Measurements from ENCODE around the gene VCAN.

Gene VCAN

DNA sequence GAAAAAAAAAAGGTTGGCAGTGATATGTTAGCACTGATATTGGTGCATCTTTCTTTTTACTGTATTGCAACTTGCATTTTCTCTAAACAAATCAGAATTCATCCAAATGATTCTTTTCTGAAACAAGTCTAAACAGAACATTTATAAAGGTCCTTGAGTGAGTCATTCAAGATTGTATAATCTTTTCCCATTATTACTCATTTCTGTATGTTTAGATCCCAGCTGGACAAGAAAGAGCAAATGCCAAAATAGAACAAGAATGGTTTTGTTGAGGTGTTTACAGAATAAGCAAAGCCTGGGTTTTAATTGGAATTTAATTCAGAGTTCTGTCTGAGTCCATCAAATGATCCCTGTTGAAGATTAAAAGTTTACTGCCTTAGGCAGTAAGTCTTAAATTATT is 112.3 kb downstream of the VCAN start:
- DNase-seq (ENCODE audit: low read depth) = peak; percentile 85
- H3K4me3 ChIP-seq (ENCODE audit: low read length) = no peak overlapping the region

DNA sequence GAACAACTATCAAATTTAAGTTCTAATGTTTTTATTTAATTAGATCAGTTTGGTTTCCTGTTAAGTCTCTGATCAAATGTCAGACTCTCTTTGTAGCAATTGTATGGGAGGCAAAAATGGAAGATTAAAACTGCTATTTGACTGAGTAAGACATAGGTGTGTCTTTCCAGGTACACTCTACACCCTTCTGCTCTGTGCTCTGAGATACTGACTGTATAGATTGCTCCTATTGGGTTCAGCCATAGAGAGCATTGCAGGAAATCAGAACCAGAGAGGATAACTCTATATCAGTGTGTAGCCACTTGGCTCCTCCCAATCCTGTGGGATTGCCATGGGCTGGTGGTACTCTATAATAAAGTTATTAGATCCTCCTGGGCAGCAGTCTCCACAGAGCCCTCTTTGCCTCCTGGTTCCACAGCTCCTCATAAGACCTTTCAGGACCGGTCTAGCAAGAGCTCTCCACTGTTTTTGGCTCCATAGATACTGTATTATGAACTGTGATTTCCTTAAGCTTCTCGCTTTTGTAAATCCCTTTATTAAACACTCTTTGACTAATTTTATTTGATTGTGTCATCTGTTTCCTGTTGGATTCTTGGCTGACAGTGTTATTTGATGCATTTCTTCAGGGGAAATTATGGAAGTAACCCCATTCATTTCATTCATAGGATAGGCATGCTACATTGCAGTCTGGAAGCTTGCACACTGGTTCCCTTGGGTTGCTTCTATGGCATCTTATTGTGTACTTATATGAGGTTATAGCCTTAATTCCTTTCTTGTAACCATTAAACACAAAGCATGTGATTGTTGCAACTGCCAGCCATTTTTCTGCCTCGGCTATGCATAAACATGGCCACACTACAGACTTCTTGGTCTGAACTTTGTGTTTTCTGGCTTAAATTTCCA is 115.6 kb downstream of the VCAN start:
- H3K4me3 ChIP-seq (ENCODE audit: low read length) = no peak overlapping the region
- TF ChIP-seq, protein P1, sequence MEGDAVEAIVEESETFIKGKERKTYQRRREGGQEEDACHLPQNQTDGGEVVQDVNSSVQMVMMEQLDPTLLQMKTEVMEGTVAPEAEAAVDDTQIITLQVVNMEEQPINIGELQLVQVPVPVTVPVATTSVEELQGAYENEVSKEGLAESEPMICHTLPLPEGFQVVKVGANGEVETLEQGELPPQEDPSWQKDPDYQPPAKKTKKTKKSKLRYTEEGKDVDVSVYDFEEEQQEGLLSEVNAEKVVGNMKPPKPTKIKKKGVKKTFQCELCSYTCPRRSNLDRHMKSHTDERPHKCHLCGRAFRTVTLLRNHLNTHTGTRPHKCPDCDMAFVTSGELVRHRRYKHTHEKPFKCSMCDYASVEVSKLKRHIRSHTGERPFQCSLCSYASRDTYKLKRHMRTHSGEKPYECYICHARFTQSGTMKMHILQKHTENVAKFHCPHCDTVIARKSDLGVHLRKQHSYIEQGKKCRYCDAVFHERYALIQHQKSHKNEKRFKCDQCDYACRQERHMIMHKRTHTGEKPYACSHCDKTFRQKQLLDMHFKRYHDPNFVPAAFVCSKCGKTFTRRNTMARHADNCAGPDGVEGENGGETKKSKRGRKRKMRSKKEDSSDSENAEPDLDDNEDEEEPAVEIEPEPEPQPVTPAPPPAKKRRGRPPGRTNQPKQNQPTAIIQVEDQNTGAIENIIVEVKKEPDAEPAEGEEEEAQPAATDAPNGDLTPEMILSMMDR (IDR thresholded peaks at IDR 0.05; ENCODE audit: insufficient read depth, low read depth, low read length, missing control alignments) = no peak
- peak; percentile 24 for DNase-seq (ENCODE audit: low read depth)

More for the DNA sequence above, 112.3 kb downstream of the VCAN start:
- TF ChIP-seq, protein P1 (IDR thresholded peaks at IDR 0.05; ENCODE audit: insufficient read depth, low read depth, low read length, missing control alignments) = no peak

DNA sequence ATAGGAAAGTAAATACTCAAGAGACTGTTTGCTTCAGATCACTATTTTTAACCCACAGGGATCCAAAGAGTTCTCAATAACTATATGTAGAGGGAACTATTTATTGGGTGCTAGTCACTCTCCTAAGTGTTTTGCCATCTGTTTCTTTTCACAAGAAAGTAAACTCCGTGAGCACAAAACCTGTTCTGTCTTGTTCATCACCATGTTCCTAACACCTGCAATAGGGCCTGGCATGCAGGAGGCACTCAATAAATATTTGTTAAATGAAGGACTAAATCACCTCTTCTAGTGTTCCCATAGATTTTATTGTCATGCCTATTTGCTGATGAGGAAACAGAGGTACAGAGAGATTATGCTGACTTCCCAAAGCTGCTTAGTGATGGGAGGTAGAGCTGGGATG is 118.2 kb downstream of the VCAN start:
- no peak overlapping the region for H3K4me3 ChIP-seq (ENCODE audit: low read length)
- TF ChIP-seq, protein P1 (IDR thresholded peaks at IDR 0.05; ENCODE audit: insufficient read depth, low read depth, low read length, missing control alignments) = no peak
- DNase-seq (ENCODE audit: low read depth) = peak; percentile 69

DNA sequence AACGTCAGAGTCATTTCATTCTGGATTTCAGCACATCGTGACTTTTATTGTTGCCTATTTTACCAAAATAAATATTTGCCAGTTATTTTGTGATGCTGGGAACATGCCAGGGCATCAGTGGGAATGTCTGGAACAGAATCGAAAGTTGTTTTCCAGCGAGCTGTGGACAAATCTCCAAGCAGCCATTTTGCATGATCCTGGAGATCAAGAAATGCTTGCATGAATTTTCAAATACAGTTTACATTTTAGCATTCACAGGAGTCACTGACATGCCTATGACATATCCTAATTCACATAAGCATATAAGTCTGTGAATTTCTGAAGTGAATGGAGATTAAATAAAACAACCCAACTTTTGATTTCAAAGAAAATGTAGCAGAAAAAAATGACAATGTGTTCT is 119.4 kb downstream of the VCAN start:
- TF ChIP-seq, protein P1 (IDR thresholded peaks at IDR 0.05; ENCODE audit: insufficient read depth, low read depth, low read length, missing control alignments) = no peak
- H3K4me3 ChIP-seq (ENCODE audit: low read length) = no peak overlapping the region
- DNase-seq (ENCODE audit: low read depth) = no peak

DNA sequence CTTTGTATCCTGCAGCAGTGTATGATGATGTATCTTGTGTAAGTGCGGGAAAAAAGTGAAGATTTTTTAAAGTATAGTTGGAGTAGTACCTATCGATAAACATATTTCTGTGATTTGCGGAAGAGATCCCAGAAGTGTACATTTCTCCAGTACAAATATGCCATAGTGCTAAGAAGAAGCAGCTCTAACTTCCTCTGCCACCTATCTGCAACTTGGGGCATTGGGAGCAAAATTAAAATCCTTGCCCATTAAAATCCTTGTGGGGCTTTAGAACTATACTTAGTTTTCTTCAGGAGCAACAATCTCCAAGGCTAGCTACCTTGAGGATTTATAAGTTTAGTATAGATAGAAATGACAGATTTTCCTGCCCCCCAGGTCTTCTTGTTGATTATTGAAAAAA is 123.7 kb downstream of the VCAN start:
- TF ChIP-seq, protein P1 (IDR thresholded peaks at IDR 0.05; ENCODE audit: insufficient read depth, low read depth, low read length, missing control alignments) = peak; percentile 50

DNA sequence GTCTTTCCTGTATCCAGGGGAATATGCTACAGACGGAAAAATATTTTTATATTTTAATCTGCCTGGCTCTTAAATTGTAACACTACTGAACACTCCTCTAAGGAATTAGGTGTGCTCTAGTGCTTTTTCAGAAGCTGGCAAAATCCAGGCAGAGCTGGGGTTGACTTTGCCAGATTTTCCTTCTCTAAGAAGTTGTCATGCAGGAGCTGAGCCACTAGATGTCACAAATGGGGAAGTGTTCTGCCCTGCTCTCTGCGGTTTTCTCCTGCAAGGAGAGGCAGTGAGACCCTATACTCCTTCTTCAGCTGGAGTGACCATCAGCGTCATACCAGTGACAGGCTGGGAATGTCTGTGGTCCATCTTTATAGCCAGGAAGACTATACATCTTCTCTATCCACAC is 136.6 kb downstream of the VCAN start:
- peak; percentile 52 for DNase-seq (ENCODE audit: low read depth)
- H3K4me3 ChIP-seq (ENCODE audit: low read length) = no peak overlapping the region
- TF ChIP-seq, protein P1 (IDR thresholded peaks at IDR 0.05; ENCODE audit: insufficient read depth, low read depth, low read length, missing control alignments) = peak; percentile 76

More for the DNA sequence above, 123.7 kb downstream of the VCAN start:
- no peak for DNase-seq (ENCODE audit: low read depth)
- no peak overlapping the region for H3K4me3 ChIP-seq (ENCODE audit: low read length)

All from epithelial cell of esophagus (primary cell).